Caco-2 (cell line): ENCODE measurements around the gene MEGF11. TPM values are rescaled to one million over a fixed set of nuclear protein-coding genes. Genes with fewer than 3 reads are reported as not detected.
"Not testable (repeated sequence)": the region's sequence is repeated elsewhere in the genome, so short reads cannot be mapped to it uniquely, and the experiment has no call there.

Experiments used
- BruUV-seq: library from RNA; stranded (reverse); fragments of 400-500 nt; replicated peaks from 2 replicates; lab custom pipeline; 2021; lab: Mats Ljungman, UMichigan
- CTCF ChIA-PET: fragments of 300-600 bp; sonication (Branson Sonifier 250); formaldehyde crosslinking; loops from one replicate; lab custom pipeline; 2022; ENCODE audit warnings: antibody characterized with exemption; lab: Charles Lee
- POLR2A ChIA-PET: fragments of 300-600 bp; sonication (Branson Sonifier 250); formaldehyde crosslinking; loops from one replicate; lab custom pipeline; 2022; ENCODE audit warnings: antibody characterized with exemption; lab: Charles Lee
- DNase-seq, 2 experiments: peaks; one replicate each; pipeline versions ENCODE4 v3.0.0 to v3.0.0-alpha.2; 2020 to 2022
- H3K27me3 ChIP-seq: replicated peaks from 2 replicates; pipeline ENCODE4 v1.6.0; 2011; ENCODE audit warnings: low read length; ENCODE audit not compliant: control insufficient read depth, insufficient read depth
- H3K36me3 ChIP-seq: 2 replicates; pipeline ENCODE4 v1.5.1; 2011; ENCODE audit warnings: low read length; ENCODE audit not compliant: control insufficient read depth, insufficient read depth
- H3K4me1 ChIP-seq: fragments of 250-450 bp; sonication (Bioruptor Pico); 2 replicates; pipeline ENCODE4 v1.5.1; 2020; ENCODE audit warnings: mild to moderate bottlenecking
- H3K4me3 ChIP-seq: 2 replicates; pipeline ENCODE4 v1.5.1; 2011; ENCODE audit warnings: low read depth, mild to moderate bottlenecking, control low read depth, low read length
- H3K9me3 ChIP-seq: fragments of 250-450 bp; sonication (Bioruptor Pico); 2 replicates; pipeline ENCODE4 v1.5.1; 2020; ENCODE audit warnings: mild to moderate bottlenecking, moderate library complexity
- H3K27ac Mint-ChIP-seq: one replicate; pipeline ENCODE4 v1.8.0; 2022; ENCODE audit warnings: mixed read lengths; ENCODE audit not compliant: unreplicated experiment
- H3K27me3 Mint-ChIP-seq: one replicate; pipeline ENCODE4 v1.8.0; 2022; ENCODE audit warnings: mixed read lengths; ENCODE audit not compliant: insufficient read depth, unreplicated experiment
- H3K36me3 Mint-ChIP-seq: one replicate; pipeline ENCODE4 v1.8.0; 2022; ENCODE audit warnings: mild to moderate bottlenecking, mixed read lengths; ENCODE audit not compliant: insufficient read depth, unreplicated experiment
- H3K4me1 Mint-ChIP-seq: one replicate; pipeline ENCODE4 v1.8.0; 2022; ENCODE audit warnings: low read depth, mixed read lengths; ENCODE audit not compliant: unreplicated experiment
- H3K4me3 Mint-ChIP-seq: one replicate; pipeline ENCODE4 v1.8.0; 2022; ENCODE audit warnings: mild to moderate bottlenecking, moderate library complexity, mixed read lengths; ENCODE audit not compliant: unreplicated experiment
- H3K9me3 Mint-ChIP-seq: one replicate; pipeline ENCODE4 v1.8.0; 2022; ENCODE audit warnings: mixed read lengths; ENCODE audit not compliant: unreplicated experiment
- intact Hi-C: fragments of 100-400 bp; cut with micrococcal nuclease; formaldehyde crosslinking; loops from one replicate; pipeline ENCODE4 v1.10.0; 2022; ENCODE audit not compliant: unreplicated experiment
- total RNA-seq: library from RNA; stranded (reverse); gene quantifications from 2 replicates; pipeline ENCODE4 v1.2.3, GENCODE V29; 2022
- TF ChIP-seq, protein P1 (sequence below), 2 experiments: fragments of 200-600 bp in 1 of 2; IDR thresholded peaks; 1 replicate in 1 of 2; 2 replicates in 1 of 2; pipeline versions ENCODE4 v1.5.1 to v1.8.0; 2011 to 2022; ENCODE audit warnings: antibody characterized with exemption in 1 of 2, control low read depth in 1 of 2, inconsistent platforms in 1 of 2, low read depth in 1 of 2, low read length in 1 of 2, mild to moderate bottlenecking in 1 of 2, moderate library complexity in 1 of 2; ENCODE audit not compliant: insufficient read depth in 1 of 2, severe bottlenecking in 1 of 2, unreplicated experiment in 1 of 2

The MEGF11 gene
- total RNA-seq, 1 experiment from 2014 or later = 0.66 TPM

DNA sequence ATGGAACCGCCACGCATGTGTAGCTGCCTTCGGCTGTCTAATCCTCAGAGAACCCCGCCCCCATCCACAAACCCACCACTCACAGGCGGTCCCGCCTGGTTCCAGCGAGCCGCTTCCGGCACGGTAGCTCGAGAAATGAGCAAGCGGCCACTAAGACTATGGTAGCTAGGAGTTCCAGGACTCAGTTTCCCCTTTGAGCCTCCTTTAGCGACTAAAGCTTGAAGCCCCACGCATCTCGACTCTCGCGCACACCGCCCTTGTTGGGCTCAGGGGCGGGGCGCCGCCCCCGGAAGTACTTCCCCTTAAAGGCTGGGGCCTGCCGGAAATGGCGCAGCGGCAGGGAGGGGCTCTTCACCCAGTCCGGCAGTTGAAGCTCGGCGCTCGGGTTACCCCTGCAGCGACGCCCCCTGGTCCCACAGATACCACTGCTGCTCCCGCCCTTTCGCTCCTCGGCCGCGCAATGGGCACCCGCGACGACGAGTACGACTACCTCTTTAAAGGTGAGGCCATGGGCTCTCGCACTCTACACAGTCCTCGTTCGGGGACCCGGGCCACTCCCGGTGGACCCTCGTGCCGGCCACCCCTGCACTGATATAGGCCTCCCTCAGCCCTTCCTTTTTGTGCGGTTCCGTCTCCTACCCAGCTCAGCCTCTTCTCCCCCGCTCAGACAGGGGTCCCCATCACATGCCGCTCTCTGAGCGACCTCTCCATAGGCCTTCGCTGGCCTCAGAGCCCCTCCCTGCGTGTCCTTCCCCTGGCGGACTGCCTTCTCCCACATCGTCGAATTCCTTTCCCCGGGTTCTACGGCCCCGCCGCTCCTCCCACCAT lies 384.2 kb downstream of the MEGF11 start, which contains the start of gene RAB11A:
TSS of gene RAB11A (plus strand) at position 366 of the 828 bp plus-strand sequence. CDS start at position 461, 95 bp downstream.
- Mint-ChIP-seq H3K27me3 (peaks cover 3% of the 10 kb centered on the region), H3K4me3 (peak within 1 kb of the TSS; percentile 98), H3K9me3 (no peaks in the 10 kb centered on the region), H3K4me1 (peaks cover 10% of the 10 kb centered on the region), H3K36me3 (peaks cover 27% of the 10 kb centered on the region), H3K27ac (peak within 1 kb of the TSS; percentile 97)
- H3K9me3 ChIP-seq = no peaks in the 10 kb centered on the region
- ChIA-PET CTCF (interaction anchor here (0.6 to 2.6 kb wide), 7 partner anchors 37 to 450 kb away, joined by 3 to 10 read pairs (median 7); partner anchors contain the start of gene INTS14), POLR2A (interaction anchor here (0.5 to 2.8 kb wide), 9 partner anchors 33 to 543 kb away, joined by 3 to 29 read pairs (median 4); partner anchors contain the start of gene DENND4A)
- TF ChIP-seq, protein P1, sequence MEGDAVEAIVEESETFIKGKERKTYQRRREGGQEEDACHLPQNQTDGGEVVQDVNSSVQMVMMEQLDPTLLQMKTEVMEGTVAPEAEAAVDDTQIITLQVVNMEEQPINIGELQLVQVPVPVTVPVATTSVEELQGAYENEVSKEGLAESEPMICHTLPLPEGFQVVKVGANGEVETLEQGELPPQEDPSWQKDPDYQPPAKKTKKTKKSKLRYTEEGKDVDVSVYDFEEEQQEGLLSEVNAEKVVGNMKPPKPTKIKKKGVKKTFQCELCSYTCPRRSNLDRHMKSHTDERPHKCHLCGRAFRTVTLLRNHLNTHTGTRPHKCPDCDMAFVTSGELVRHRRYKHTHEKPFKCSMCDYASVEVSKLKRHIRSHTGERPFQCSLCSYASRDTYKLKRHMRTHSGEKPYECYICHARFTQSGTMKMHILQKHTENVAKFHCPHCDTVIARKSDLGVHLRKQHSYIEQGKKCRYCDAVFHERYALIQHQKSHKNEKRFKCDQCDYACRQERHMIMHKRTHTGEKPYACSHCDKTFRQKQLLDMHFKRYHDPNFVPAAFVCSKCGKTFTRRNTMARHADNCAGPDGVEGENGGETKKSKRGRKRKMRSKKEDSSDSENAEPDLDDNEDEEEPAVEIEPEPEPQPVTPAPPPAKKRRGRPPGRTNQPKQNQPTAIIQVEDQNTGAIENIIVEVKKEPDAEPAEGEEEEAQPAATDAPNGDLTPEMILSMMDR (IDR thresholded peaks at IDR 0.05; ENCODE audit: insufficient read depth in 1 of 2, low read depth in 1 of 2, low read length in 1 of 2, severe bottlenecking in 1 of 2, unreplicated experiment in 1 of 2) = peak in 1 of 2 experiments; percentile 47
- H3K27me3 ChIP-seq = no peaks in the 10 kb centered on the region
- no peaks in the 10 kb centered on the region for H3K4me1 ChIP-seq
- DNase-seq = peak; percentile 94 to 96
- peak within 1 kb of the TSS; percentile 96 for H3K4me3 ChIP-seq
- intact Hi-C loops = loop anchor here (1.0 to 2.0 kb wide), 2 partner anchors 37 to 258 kb away; partner anchors contain the start of gene INTS14
- no TSS peak for BruUV-seq
- no peaks in the 10 kb centered on the region for H3K36me3 ChIP-seq

DNA sequence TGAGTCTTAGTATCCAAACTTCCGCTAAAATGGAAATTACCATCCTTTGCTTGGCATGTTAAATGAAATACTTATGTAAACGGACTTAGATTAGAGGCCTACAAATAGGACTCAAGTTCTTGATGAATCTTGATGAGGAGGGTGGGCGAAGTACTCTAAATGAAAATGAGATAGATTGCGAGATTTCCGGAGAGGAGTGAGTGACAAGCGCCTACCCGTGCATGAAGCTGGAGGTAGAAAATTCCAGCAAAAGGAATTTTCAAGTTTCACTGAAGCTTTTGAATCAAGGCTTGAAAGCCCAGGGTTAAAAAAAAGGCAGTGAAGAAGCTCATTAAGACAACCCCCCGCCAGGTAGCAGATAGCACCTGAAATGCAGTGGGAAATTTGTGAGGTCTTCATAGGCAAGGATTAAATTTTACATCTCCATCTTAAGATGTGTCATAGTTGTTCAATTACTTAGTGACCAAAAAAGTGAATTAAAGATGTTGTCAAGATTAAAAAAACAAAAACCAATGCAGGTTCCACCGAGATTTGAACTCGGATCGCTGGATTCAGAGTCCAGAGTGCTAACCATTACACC lies 384.9 kb downstream of the MEGF11 start:
- peaks cover 25% of the 10 kb centered on the region for H3K36me3 Mint-ChIP-seq

GRCh38 chr15:65867933-65868332 lies 385.6 kb downstream of the MEGF11 start:
- H3K27me3 Mint-ChIP-seq, DNase-seq, H3K4me1 ChIP-seq, H3K27me3 ChIP-seq, BruUV-seq, H3K4me3 ChIP-seq, POLR2A ChIA-PET, H3K9me3 Mint-ChIP-seq, H3K27ac Mint-ChIP-seq, H3K9me3 ChIP-seq, H3K4me3 Mint-ChIP-seq, H3K36me3 ChIP-seq: not testable (repeated sequence)
- Mint-ChIP-seq H3K36me3 (peaks cover 25% of the 10 kb centered on the region), H3K4me1 (peaks cover 10% of the 10 kb centered on the region)
- CTCF ChIA-PET = interaction anchor here (0.7 kb wide), 1 partner anchor 567 kb away, joined by 3 read pairs; no protein-coding TSS in a partner anchor
- intact Hi-C loops = loop anchor here (2.0 kb wide), 1 partner anchor 35 kb away; no protein-coding TSS in a partner anchor

More for the DNA sequence above, 384.9 kb downstream of the MEGF11 start:
- peaks cover 10% of the 10 kb centered on the region for H3K4me1 Mint-ChIP-seq
- no peaks in the 10 kb centered on the region for H3K27me3 ChIP-seq
- peaks cover 3% of the 10 kb centered on the region for H3K27me3 Mint-ChIP-seq
- no peaks in the 10 kb centered on the region for H3K36me3 ChIP-seq
- intact Hi-C loops = loop anchor here (1.0 to 2.0 kb wide), 2 partner anchors 36 to 257 kb away; partner anchors contain the start of gene INTS14
- H3K27ac Mint-ChIP-seq = peak overlapping the region; percentile 97
- peak overlapping the region; percentile 96 for H3K4me3 ChIP-seq
- TSS peak; percentile 40 for BruUV-seq
- H3K9me3 ChIP-seq = no peaks in the 10 kb centered on the region
- no peaks in the 10 kb centered on the region for H3K9me3 Mint-ChIP-seq
- TF ChIP-seq, protein P1 (IDR thresholded peaks at IDR 0.05; ENCODE audit: insufficient read depth in 1 of 2, low read depth in 1 of 2, low read length in 1 of 2, severe bottlenecking in 1 of 2, unreplicated experiment in 1 of 2) = no peak
- no peak for DNase-seq
- H3K4me1 ChIP-seq = no peaks in the 10 kb centered on the region
- H3K4me3 Mint-ChIP-seq = peak overlapping the region; percentile 98
- CTCF ChIA-PET = interaction anchor here (0.5 to 2.6 kb wide), 8 partner anchors 12 to 449 kb away, joined by 3 to 10 read pairs (median 6); partner anchors contain the start of gene INTS14
- POLR2A ChIA-PET = interaction anchor here (0.5 to 2.8 kb wide), 6 partner anchors 33 to 232 kb away, joined by 3 to 29 read pairs (median 7); partner anchors contain the start of gene DENND4A
